Measurements from ENCODE around the gene SYNE3.

Gene SYNE3

GRCh38 chr14:95479494-95479893 lies 37.0 kb downstream of the SYNE3 start:
- no peaks in the 10 kb centered on the region for H3K36me3 ChIP-seq (ENCODE audit: control insufficient read depth, insufficient read depth, low read length)
- H4K8ac ChIP-seq (ENCODE audit: low read depth, low read length): no peak overlapping the region
- H2AK5ac ChIP-seq (ENCODE audit: low read length): no peak overlapping the region
- H3K4ac ChIP-seq (ENCODE audit: low read depth, low read length): no peak overlapping the region
- no peaks in the 10 kb centered on the region for H3K4me1 ChIP-seq (ENCODE audit: control insufficient read depth, low read depth, low read length)
- no peak overlapping the region for H2BK15ac ChIP-seq (replicated peaks; ENCODE audit: low read depth)
- DNase-seq: no peak
- H2BK5ac ChIP-seq (ENCODE audit: low read length): no peak overlapping the region
- H3K4me2 ChIP-seq (ENCODE audit: low read length): no peak overlapping the region
- no peak overlapping the region for H3K18ac ChIP-seq (ENCODE audit: low read length)
- H3K79me2 ChIP-seq (ENCODE audit: control insufficient read depth, insufficient read depth, low read length): no peaks in the 10 kb centered on the region
- H3K23ac ChIP-seq (ENCODE audit: low read length): no peak overlapping the region
- no peak overlapping the region for H4K5ac ChIP-seq (ENCODE audit: low read length)
- whole genome bisulfite sequencing (ENCODE audit: extremely low coverage, insufficient coverage, low lambda C conversion rate): no CpG with 5 or more reads among the region's 4 CpGs
- H3K9ac ChIP-seq (ENCODE audit: low read length): no peak overlapping the region
- H3K27me3 ChIP-seq (ENCODE audit: insufficient read depth, low read length, poor library complexity): no peaks in the 10 kb centered on the region
- no peak overlapping the region for H3K56ac ChIP-seq (ENCODE audit: low read length)
- no peak overlapping the region for H2BK120ac ChIP-seq (ENCODE audit: low read depth, low read length)
- no peak overlapping the region for H3K27ac ChIP-seq (ENCODE audit: low read depth, low read length)
- no peak overlapping the region for H3K4me3 ChIP-seq (ENCODE audit: low read length)
- H3K79me1 ChIP-seq (ENCODE audit: low read length): no peaks in the 10 kb centered on the region

GRCh38 chr14:95478818-95479217 lies 37.6 kb downstream of the SYNE3 start:
- H2BK15ac ChIP-seq (replicated peaks; ENCODE audit: low read depth): no peak overlapping the region
- no peaks in the 10 kb centered on the region for H3K36me3 ChIP-seq (ENCODE audit: control insufficient read depth, insufficient read depth, low read length)
- no peak overlapping the region for H3K4me3 ChIP-seq (ENCODE audit: low read length)
- no peak overlapping the region for H2BK120ac ChIP-seq (ENCODE audit: low read depth, low read length)
- no peaks in the 10 kb centered on the region for H3K4me1 ChIP-seq (ENCODE audit: control insufficient read depth, low read depth, low read length)
- H3K23ac ChIP-seq (ENCODE audit: low read length): no peak overlapping the region
- H3K4ac ChIP-seq (ENCODE audit: low read depth, low read length): no peak overlapping the region
- no CpG with 5 or more reads among the region's 4 CpGs for WGBS (ENCODE audit: extremely low coverage, insufficient coverage, low lambda C conversion rate)
- no peak overlapping the region for H2BK5ac ChIP-seq (ENCODE audit: low read length)
- no peak overlapping the region for H3K9ac ChIP-seq (ENCODE audit: low read length)
- no peaks in the 10 kb centered on the region for H3K79me2 ChIP-seq (ENCODE audit: control insufficient read depth, insufficient read depth, low read length)
- no peak overlapping the region for H4K8ac ChIP-seq (ENCODE audit: low read depth, low read length)
- DNase-seq: no peak
- no peak overlapping the region for H3K18ac ChIP-seq (ENCODE audit: low read length)
- no peaks in the 10 kb centered on the region for H3K27me3 ChIP-seq (ENCODE audit: insufficient read depth, low read length, poor library complexity)
- H3K79me1 ChIP-seq (ENCODE audit: low read length): no peaks in the 10 kb centered on the region
- H3K56ac ChIP-seq (ENCODE audit: low read length): no peak overlapping the region
- H3K4me2 ChIP-seq (ENCODE audit: low read length): no peak overlapping the region
- no peak overlapping the region for H4K5ac ChIP-seq (ENCODE audit: low read length)
- H3K27ac ChIP-seq (ENCODE audit: low read depth, low read length): no peak overlapping the region
- H2AK5ac ChIP-seq (ENCODE audit: low read length): no peak overlapping the region

- H3K36me3 ChIP-seq (ENCODE audit: control insufficient read depth, insufficient read depth, low read length): no peaks in the 10 kb centered on the region
These were observed 38.1 kb downstream of the SYNE3 start for GRCh38 chr14:95478309-95478708.

GRCh38 chr14:95477411-95478269 lies 38.8 kb downstream of the SYNE3 start:
- WGBS (ENCODE audit: extremely low coverage, insufficient coverage, low lambda C conversion rate): no CpG with 5 or more reads among the region's 17 CpGs
- Histone ChIP-seq H3K36me3 (ENCODE audit: control insufficient read depth, insufficient read depth, low read length) (no peaks in the 10 kb centered on the region), H3K79me1 (ENCODE audit: low read length) (no peaks in the 10 kb centered on the region), H3K56ac (ENCODE audit: low read length) (no peak overlapping the region), H3K27me3 (ENCODE audit: insufficient read depth, low read length, poor library complexity) (no peaks in the 10 kb centered on the region), H3K4me2 (ENCODE audit: low read length) (no peak overlapping the region), H3K79me2 (ENCODE audit: control insufficient read depth, insufficient read depth, low read length) (no peaks in the 10 kb centered on the region), H2AK5ac (ENCODE audit: low read length) (no peak overlapping the region), H3K23ac (ENCODE audit: low read length) (no peak overlapping the region), H3K18ac (ENCODE audit: low read length) (no peak overlapping the region), H3K4me3 (ENCODE audit: low read length) (no peak overlapping the region), H2BK5ac (ENCODE audit: low read length) (no peak overlapping the region), H3K27ac (ENCODE audit: low read depth, low read length) (no peak overlapping the region), H3K4me1 (ENCODE audit: control insufficient read depth, low read depth, low read length) (no peaks in the 10 kb centered on the region), H4K8ac (ENCODE audit: low read depth, low read length) (no peak overlapping the region), H3K9ac (ENCODE audit: low read length) (no peak overlapping the region), H2BK120ac (ENCODE audit: low read depth, low read length) (no peak overlapping the region), H4K5ac (ENCODE audit: low read length) (no peak overlapping the region), H2BK15ac (replicated peaks; ENCODE audit: low read depth) (no peak overlapping the region), H3K4ac (ENCODE audit: low read depth, low read length) (no peak overlapping the region)
- no peak for DNase-seq

More at GRCh38 chr14:95478309-95478708, 38.1 kb downstream of the SYNE3 start:
- H3K79me1 ChIP-seq (ENCODE audit: low read length): no peaks in the 10 kb centered on the region
- no peak overlapping the region for H2BK120ac ChIP-seq (ENCODE audit: low read depth, low read length)
- no peak overlapping the region for H3K4me3 ChIP-seq (ENCODE audit: low read length)
- no peak overlapping the region for H3K9ac ChIP-seq (ENCODE audit: low read length)
- H2BK15ac ChIP-seq (replicated peaks; ENCODE audit: low read depth): no peak overlapping the region
- no CpG with 5 or more reads among the region's 6 CpGs for WGBS (ENCODE audit: extremely low coverage, insufficient coverage, low lambda C conversion rate)
- no peak overlapping the region for H3K23ac ChIP-seq (ENCODE audit: low read length)
- H4K8ac ChIP-seq (ENCODE audit: low read depth, low read length): no peak overlapping the region
- H3K4ac ChIP-seq (ENCODE audit: low read depth, low read length): no peak overlapping the region
- H3K27ac ChIP-seq (ENCODE audit: low read depth, low read length): no peak overlapping the region
- H3K79me2 ChIP-seq (ENCODE audit: control insufficient read depth, insufficient read depth, low read length): no peaks in the 10 kb centered on the region
- no peak overlapping the region for H4K5ac ChIP-seq (ENCODE audit: low read length)
- DNase-seq: no peak
- no peak overlapping the region for H3K4me2 ChIP-seq (ENCODE audit: low read length)
- H3K18ac ChIP-seq (ENCODE audit: low read length): no peak overlapping the region
- no peak overlapping the region for H2BK5ac ChIP-seq (ENCODE audit: low read length)
- no peaks in the 10 kb centered on the region for H3K27me3 ChIP-seq (ENCODE audit: insufficient read depth, low read length, poor library complexity)
- no peaks in the 10 kb centered on the region for H3K4me1 ChIP-seq (ENCODE audit: control insufficient read depth, low read depth, low read length)
- H2AK5ac ChIP-seq (ENCODE audit: low read length): no peak overlapping the region
- no peak overlapping the region for H3K56ac ChIP-seq (ENCODE audit: low read length)

GRCh38 chr14:95476747-95477146 lies 39.7 kb downstream of the SYNE3 start:
- Histone ChIP-seq H3K4ac (ENCODE audit: low read depth, low read length) (no peak overlapping the region), H3K18ac (ENCODE audit: low read length) (no peak overlapping the region), H2BK5ac (ENCODE audit: low read length) (no peak overlapping the region), H4K8ac (ENCODE audit: low read depth, low read length) (no peak overlapping the region), H3K23ac (ENCODE audit: low read length) (no peak overlapping the region), H3K79me1 (ENCODE audit: low read length) (no peaks in the 10 kb centered on the region), H2AK5ac (ENCODE audit: low read length) (no peak overlapping the region), H3K9ac (ENCODE audit: low read length) (no peak overlapping the region), H2BK120ac (ENCODE audit: low read depth, low read length) (no peak overlapping the region), H4K5ac (ENCODE audit: low read length) (no peak overlapping the region), H3K27ac (ENCODE audit: low read depth, low read length) (no peak overlapping the region), H3K27me3 (ENCODE audit: insufficient read depth, low read length, poor library complexity) (no peaks in the 10 kb centered on the region), H3K4me3 (ENCODE audit: low read length) (no peak overlapping the region), H3K56ac (ENCODE audit: low read length) (no peak overlapping the region), H3K36me3 (ENCODE audit: control insufficient read depth, insufficient read depth, low read length) (no peaks in the 10 kb centered on the region), H3K79me2 (ENCODE audit: control insufficient read depth, insufficient read depth, low read length) (no peaks in the 10 kb centered on the region), H3K4me1 (ENCODE audit: control insufficient read depth, low read depth, low read length) (no peaks in the 10 kb centered on the region), H2BK15ac (replicated peaks; ENCODE audit: low read depth) (no peak overlapping the region), H3K4me2 (ENCODE audit: low read length) (no peak overlapping the region)
- DNase-seq: no peak
- WGBS (ENCODE audit: extremely low coverage, insufficient coverage, low lambda C conversion rate): no CpG with 5 or more reads among the region's 1 CpG
